ENCODE measurements around the gene CNNM4. TPM values are rescaled to one million over a fixed set of nuclear protein-coding genes. Genes with fewer than 3 reads are reported as not detected.
A peak's percentile ranks its signal among the peaks of the same experiment; 100 is the strongest.

Gene CNNM4
- total RNA-seq, 1 donor from 2014 or later, result 1.4 TPM

DNA sequence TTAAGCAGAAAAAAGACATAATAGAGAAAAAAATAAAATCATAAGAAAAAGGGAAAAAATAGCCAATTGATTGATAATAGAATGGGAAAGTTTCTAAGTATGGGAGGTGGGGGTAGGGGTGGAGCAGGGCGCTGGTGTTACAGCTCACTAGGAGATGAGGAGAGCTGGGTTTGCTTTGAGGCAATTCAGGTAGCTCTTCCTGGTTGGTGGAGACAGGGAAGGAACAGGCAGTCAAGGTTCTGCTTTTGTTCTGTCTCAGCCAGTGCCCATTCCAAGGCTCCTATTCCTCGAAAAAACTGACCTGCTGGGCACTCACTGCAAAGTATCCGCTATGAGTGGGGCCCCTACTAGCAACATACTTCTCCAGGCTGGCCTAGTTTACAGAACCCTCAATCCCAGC is 1.7 kb upstream of the CNNM4 start:
- DNase-seq (ENCODE audit: low spot score), result no peak

DNA sequence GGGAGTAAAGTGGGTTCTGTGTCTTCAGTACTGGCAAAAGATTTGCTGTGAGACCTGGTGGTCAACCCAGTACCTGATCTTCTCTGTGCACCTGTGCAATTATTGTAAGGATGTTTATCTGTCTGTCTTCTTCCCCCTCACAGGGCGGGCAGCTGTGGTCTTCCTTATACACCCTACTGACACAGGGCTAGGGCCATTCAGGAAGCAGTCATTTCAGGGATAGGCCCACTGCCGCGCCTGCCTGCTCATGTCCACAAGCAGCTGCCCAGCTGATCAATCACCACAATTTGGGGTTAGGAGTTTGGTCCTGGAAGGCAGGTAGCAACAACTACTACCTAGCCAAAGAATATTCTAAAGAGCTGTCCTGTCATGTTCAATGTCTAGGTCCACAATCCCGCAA is 1.2 kb upstream of the CNNM4 start:
- DNase-seq (ENCODE audit: low spot score), result no peak

DNA sequence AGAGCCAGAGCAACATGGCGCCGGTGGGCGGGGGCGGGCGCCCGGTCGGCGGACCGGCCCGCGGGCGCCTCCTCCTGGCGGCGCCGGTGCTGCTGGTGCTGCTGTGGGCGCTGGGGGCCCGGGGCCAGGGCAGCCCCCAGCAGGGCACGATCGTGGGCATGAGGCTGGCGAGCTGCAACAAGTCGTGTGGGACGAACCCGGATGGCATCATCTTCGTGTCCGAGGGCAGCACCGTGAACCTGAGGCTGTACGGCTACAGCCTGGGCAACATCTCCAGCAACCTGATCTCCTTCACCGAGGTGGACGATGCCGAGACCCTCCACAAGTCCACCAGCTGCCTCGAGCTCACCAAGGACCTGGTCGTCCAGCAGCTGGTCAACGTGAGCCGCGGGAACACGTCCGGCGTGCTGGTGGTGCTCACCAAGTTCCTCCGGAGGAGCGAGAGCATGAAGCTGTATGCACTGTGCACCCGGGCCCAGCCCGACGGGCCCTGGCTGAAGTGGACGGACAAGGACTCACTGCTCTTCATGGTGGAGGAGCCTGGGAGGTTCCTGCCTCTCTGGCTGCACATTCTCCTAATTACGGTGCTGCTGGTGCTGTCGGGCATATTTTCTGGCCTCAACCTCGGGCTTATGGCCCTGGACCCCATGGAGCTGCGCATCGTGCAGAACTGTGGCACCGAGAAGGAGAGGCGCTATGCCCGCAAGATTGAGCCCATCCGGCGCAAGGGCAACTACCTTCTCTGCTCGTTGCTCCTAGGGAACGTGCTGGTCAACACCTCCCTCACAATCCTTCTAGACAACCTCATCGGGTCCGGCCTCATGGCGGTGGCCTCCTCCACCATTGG is 507 bp downstream of the CNNM4 start:
- no peak for DNase-seq (ENCODE audit: low spot score)

DNA sequence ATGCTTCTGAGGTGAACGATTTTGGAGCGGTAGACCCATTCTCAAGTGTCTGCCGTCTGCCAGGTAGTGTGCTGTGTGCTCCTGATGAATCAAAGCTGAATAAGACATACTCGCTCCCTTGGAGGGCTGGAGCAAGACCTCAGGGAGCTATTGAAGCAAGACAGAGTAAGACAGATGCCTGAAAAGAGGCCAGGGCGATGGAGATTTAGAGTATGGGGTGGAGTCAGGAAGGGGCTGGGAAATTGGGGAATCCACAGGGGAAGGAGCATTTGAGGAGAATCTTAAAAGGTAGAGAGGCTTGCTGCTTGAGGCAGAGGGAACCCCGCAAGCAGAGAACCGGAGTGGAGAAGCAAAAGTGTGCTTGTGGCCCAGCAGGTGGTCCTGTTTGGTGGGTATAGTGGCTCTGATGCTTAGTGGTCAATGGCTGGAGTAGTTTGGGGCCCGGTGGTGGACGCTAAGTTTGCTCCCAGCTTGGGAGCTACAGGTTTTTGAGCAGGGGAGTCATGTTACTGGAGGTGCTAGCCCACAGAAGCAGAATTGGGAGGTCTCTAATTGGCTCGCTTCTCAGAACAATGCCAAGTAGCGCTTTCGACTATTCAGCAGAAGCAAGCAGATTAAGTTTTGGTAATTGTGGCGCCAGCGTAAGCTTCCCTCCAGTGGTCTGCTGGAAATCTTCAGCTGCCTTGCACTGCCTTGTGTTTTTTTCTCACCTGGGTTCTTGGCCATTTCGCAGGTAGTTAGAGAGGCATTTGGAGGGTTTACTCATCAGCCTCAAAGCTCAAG is 2.0 kb downstream of the CNNM4 start:
- DNase-seq (ENCODE audit: low spot score), result peak; percentile 31

DNA sequence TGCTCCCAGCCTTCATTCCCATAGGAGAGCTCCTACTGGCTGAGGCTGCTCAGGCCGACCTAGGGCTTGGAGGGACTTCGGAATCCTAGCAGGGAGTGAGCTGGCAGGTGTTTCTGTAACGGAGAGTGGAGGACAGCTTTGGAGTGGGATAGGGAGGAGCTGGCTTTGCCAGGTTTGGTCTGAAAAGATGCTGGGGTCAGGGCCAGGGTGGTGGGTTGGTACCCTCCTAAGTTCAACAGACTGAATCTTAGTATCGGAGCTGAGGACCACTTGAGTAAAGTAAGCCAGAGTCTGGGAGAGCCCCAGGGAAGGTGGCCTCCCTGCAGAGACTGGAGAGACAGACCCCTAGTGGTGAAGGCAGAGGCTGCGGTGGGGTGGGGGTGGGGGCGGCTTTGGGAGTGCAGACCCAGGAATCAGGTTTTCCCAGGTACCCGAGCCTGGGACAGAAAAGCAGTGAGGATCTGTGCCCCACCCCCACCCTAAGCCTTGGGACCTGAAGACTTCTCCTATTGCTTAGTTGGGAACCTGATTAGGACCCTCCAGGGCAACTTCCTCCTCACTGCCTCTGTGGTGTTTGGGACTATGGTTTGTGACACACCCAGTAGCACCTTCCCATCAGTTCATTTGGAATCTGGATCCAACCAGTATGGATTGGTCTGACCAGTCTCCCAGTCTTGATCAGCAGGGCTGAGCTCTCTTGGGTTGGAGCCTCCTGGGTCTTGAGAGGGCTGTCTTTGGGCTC is 3.0 kb downstream of the CNNM4 start:
- peak; percentile 31 for DNase-seq (ENCODE audit: low spot score)

DNA sequence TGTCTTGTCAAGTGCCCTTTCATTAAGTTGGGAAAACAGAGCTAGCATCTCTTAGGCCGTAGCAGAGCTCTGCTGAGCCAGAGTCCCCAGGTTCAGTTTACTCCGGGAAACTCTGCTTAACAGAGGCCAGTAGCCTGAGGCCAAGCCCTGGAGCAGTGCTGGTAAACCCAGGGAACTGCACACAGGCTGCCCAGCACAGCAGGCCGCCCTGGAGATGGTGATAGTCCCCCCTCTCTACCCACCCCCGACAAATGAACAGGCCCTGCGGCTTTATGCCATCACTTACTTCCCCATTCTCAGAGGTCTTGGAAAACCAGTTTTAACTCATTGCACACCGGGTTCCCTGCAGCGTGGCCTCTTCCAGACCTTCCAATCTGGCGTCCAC is 3.5 kb downstream of the CNNM4 start:
- DNase-seq (ENCODE audit: low spot score), result peak; percentile 68

DNA sequence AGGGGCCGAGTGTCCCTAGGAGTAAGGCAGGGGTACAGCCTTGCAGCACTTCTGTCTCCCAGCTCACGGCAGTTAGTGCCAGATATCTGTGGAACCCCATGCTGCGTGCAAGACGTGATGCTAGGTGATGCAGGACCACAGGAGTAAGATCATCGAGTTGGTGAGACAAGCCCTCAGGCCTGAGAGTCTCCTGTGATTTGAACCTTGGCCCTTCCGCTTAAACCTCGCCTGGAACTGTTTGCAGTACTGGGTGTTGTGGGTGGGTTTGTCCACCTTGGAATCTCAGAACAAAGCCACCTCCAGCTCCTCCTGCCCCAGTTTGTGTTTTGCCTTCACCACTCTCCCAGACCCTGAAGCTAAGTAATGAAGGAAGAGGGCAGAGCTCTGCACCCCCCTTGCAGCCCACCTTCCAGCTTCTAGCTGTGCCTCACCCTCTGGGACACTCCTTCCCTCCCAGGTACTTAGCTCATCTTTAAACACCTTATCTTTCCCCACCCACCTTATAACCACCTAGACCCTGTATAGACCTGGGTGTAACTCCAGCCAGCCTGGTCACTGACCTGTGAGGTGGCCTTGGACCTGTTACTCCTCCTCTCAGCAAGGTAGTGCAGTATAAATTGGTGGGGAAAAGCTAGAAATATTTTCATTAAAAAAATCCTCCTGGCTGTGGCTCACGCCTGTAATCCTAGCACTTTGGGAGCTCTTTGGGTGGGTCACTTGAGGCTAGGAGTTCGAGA is 6.6 kb downstream of the CNNM4 start:
- DNase-seq (ENCODE audit: low spot score), result no peak

DNA sequence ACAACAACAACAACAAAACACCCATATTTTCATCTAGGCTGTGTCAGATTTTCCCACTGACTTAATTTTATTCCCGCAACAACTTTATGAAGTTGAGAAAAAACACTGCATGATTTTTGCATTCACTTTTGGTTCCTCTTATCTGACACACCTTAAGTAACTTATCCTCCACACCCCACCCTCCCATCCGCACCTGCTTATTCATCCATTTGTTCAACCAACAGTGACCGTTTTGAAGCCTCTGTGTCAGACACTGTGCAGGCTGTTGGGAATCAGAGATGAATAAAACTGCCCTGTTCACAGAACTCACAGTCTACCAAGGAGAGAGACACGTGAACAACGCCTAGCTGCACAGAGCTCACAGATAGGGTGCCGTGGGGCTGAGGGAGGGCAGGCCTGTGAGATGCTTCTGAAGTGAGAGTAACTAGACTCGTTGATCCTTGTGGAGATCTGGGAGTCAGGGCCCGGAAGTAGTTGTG is 7.4 kb downstream of the CNNM4 start:
- no peak for DNase-seq (ENCODE audit: low spot score)

DNA sequence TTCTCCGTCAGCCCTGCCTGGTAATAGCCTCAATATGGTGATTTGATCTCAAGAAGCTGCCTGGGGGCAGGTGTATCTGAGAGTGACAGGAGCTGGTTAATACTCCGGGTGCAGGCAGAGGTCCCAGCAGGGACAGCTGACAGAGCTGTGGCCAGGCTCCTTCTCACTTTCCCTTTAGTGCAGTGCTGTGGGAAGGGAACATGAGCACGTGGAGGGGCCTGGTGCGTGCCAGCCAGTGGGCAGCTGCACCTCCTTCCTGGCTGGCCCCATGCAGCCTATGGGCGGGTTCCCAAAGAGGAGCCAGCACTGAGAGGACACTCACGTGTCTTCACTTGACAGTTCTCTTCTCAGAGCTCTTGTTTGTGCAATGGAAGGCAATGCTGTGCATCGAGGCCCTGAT is 9.1 kb downstream of the CNNM4 start:
- DNase-seq (ENCODE audit: low spot score), result no peak

DNA sequence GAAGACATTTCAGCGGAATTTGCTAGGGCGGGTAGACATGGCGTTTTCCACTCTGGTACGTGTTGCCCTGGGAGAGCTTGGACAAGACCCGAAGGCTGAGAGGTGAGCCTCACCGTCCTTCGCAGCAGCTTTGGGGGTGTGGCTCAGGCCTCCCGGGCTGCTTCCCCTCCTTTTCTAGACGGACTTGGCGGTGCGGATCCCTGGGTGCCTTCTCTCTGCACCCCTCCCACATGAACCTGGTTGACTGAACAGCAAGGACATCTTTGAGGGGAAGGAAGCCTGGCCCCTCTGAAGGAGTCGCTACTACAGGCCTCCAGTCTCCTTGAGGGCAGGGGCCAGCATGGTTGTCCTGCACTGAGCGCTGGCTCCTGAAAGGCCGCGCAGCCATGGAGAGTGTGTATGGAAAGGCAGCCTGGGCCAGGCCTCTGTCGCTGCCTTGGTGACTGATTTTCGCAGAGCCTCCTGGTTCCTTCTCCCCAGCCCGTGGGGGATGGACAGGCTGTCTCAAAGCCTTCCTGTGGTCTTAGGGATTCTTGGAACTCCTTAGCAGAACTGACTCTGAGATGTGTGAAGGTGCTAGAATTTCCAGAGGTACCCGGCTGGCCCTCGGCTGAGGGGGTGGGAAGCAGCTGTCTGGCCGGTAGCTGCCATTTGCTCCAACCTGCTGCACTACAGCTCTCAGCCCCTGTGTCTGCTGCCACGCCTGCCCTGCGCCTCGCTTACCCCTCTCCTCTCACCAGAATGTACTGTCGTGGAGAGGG is 9.9 kb downstream of the CNNM4 start:
- DNase-seq (ENCODE audit: low spot score), result no peak

DNA sequence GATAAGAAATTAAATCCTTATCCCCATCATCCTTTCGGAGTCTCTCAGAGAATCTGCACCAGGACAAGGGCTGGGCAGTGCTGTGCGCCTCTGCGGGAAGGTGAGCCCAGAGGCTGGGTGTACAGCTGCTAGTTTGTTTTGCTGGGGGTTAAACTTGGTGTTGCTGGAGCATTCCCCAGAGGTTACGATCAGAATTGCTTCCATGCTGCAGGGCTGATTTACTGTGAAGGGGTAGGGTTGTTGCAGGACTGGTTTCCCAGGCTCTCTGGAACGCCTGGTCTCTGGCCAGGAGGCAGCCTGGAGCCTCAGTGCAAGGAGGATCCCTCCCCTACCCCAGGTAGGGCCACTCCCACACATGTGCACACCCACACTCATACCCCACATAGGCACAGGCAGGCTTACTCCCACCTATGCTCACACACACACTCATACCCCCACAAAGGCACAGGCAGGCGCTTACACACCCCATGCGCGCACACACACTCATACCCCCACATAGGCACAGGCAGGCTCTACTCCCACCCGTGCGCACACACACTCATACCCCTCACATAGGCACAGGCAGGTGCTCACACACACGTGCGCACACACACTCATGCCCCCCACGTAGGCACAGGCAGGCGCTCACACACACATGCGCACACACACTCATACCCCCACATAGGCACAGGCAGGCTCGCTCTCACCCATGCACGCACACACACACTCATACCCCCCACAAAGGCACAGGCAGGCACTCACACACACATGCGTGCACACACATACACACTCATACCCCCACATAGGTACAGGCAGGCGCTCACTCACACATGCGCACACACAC is 11.3 kb downstream of the CNNM4 start:
- peak; percentile 63 for DNase-seq (ENCODE audit: low spot score)

DNA sequence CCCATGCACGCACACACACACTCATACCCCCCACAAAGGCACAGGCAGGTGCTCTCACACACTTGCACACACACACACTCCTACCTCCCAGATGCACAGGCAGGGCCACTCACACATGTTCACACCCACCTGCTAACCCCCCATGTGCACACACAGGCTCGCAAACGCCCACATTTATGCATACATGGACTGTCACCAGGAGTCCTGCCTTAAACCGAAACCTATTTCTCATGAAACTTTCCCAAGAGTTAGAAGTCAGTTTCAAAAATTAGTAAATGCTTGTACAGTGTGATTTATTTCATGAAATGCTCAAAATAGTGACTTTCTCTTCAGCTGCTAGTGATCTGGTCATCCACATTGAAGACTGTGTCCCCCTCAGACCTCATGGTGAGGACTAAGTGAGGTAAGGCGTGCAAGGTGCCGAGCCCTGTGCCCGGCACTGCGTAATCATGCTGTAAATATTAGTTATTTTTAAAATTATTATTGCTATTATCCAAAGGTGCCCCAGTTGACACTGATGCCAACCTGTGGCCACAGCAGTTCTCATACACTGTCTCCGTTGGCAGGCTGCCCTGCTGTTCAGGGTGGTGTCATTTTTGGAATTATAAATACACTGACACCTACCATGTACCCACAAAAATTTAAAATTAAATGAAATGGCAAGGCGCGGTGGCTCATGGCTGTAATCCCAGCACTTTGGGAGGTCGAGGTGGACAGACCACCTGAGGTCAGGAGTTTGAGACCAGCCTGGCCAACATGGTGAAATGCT is 12.4 kb downstream of the CNNM4 start:
- no peak for DNase-seq (ENCODE audit: low spot score)

DNA sequence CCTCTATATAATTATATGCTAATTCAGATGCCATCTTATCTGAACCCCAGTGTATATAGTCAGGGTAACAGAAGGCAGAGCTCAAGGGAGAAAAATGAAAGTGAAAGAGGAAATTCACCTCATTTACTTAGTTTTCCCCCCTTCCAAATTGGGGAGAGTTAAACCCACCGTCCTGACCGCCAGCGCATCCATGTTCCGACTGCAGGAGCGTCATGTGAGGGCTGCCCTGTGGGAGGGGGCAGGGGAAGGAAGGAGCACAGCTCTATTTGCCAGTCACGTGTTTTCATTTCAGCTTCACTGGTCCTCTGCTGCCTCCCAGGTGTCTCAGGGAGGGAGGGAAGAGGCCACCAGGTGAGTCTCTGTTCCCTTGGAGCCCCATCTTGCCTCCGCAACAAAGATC is 13.2 kb downstream of the CNNM4 start:
- DNase-seq (ENCODE audit: low spot score), result no peak

DNA sequence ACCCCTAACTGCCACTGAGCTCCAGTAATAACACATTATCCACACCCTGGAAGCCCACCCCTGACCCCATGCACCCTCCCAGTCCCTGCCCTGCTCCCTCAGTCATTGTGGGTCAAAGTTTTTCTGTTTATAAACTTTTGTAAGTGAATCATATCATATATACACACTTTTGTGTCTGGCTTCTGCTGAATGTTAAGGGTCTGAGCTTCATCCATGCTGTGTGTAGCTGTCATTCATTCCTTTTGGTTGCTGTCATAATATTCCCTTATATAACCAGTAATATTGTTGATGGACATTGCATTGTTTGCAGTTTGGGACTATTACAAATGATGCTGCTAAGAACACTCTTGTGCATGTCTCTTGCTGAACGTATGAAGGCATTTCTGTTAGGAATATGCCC is 14.5 kb downstream of the CNNM4 start:
- no peak for DNase-seq (ENCODE audit: low spot score)

DNA sequence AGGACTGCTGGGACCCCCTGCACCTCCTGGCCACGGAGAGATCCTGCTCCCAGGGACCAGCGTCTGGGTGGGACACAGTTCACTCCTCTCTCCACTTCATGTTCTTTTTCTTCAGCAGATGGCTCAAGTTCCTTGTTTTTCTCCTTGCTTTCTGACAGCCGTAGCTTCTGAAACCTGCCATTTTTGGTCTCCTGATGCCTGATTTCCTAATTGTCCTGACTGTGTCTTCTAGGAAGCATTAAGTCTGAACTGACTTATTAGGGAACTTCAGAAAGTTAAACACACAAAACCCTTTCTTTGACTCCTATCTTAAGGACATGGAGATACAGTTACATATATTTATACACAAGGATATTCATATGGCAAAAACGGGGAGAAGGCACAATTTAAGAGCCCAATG is 22.7 kb downstream of the CNNM4 start:
- DNase-seq (ENCODE audit: low spot score), result no peak

DNA sequence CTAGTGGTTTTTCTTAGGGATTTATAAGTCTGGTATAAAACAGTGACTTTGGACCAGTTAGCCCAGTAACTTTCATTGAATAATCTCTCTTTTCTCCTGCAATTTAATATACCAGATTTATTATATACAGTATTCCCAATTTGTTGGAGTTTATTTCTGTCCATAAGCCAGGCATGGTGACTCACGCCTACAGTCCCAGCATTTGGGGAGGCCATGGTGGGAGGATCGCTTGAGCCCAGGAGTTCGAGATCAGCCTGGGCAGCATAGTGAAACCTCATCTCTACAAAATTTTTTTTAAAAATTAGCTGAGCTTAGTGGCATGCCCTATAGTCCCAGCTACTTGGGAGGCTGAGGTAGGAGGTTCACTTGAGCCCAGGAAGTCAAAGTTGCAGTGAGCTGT is 26.7 kb downstream of the CNNM4 start:
- no peak for DNase-seq (ENCODE audit: low spot score)

DNA sequence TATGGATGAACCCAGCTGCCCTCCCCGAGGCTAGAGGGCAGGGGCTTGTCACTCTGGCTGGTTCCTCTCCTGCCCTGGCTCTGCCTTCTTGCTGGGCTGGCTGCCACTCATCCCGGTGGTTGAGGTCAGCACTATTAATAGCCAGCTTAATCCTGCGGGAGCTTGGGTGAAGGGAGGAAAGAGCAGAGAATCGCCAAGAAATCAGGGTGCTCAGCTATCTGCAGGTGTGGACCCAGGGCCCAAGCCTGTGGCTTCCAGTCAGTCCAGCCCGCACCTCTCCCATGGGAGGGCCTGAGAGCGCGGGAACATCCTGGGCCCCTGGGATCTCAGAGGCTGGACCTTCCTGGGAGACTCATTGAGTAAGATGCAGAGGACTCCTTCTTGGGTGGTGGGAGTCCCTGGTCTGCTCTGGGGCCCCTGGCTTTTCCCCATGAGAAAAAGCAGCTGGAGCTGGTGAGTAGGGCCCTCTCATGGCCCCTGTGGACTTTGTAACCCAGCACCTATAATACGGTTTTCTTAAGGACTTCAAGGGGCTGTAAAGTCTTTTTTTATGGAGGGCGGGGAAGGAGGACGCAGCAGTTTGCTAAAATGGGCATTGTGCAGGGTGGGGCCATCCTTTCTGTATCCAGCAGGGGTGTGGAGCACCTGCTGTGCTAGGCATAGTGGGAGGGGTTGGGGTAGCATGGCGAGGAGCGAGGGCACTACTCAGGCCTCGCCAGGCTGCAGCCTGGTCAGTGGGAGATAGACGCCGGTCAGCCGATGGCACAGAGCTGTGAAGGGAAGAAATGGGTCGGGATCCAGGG is 27.9 kb downstream of the CNNM4 start:
- peak; percentile 37 for DNase-seq (ENCODE audit: low spot score)

DNA sequence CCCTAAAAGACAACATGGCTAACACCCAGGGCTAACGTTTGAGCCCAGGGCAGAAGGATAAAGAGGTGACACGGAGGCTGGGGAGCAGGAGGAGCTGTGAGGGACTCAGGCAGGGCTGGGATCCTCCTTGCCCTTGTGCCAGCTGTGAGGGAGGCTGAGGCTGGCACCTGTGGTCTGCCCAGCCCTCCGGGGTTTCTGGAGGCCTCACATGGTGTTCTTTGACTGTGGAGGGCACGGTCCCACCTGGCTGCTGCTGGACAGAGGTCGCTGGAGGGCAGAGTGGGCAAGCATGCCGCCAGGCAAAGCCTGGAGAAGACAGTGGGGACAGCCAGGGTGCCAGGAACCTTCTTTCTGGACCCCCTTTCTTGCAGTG is 28.5 kb downstream of the CNNM4 start:
- DNase-seq (ENCODE audit: low spot score), result no peak

Measured in umbilical cord (tissue), 2 donors.